Fibroblast of peridontal ligament (primary cell): ENCODE results near the gene ZBED4.
A peak's percentile ranks its signal among the peaks of the same experiment; 100 is the strongest.

Source experiments
- DNase-seq: peaks from one replicate; pipeline ENCODE4 v3.0.0-alpha.2; 2010; ENCODE audit errors: extremely low read depth

Gene ZBED4

DNA sequence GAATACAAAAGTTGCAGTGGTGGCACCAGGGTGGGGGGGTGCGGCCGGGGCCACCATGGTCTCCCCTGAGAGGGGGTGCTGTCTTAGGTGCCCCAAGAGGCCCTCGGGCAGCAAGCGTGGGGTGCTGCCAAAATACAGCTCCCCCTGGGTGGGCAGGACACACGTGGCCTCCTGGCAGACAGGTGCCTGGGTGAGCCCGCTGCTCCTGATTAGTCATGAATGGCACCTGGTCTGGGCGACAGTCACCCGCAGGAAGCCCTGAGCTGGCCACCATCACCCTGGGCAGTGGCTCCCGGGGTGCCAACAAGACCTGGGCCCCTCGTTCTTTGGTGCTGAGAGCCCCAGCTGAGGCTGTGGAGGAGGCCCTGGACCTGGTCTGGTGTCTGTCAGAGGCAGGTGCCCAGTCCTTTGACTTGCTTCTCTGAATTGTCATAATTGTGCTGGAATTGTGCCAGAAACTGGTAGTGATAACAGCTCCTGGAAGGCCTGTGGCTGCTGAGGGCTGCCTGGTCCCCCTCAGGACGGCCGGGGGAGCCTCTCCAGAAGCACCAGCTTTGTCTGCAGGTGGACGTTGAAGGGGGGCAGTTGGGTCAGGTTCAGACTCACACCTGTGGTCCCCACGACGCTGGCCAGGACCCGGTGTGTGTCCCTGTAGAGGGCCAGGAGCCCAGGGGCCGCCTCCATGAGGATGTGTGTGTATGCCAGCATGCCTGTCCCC lies 49.8 kb downstream of the ZBED4 start:
- no peak for DNase-seq

DNA sequence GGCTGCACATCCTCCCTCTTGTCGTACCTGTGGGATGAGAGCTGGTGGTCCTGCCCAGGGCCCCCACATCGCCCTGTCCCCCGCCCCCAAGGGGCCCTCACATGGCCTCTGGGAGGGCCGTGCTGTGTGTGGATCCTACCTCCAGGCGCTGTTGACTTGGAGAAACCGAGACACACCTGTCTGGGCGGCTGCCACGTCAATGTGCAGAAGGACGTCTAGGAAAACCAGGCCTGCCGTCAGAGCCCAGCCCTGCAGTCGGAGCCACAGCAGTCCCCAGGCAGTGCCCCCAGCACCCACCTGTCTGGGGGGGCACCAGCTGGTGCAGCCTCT lies 50.4 kb downstream of the ZBED4 start:
- DNase-seq, result no peak

DNA sequence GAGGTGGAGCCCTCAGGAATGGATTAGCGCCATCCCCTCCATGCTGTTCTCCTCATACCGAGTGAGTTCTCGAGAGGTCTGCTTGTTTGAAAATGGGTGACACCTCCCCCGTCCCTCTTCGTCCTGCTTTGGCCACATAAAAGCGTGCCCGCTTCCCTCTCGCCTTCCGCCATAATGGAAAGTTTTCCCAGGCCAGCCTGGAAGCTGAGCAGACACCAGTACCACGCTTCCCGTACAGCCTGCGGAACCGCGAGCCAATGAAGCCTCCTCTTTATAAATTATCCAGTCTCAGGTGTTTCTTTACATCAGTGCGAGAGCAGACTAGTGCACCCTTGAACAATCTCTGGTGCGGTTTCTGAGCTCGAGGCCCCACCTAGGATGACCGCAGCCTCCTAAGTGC lies 51.8 kb downstream of the ZBED4 start:
- DNase-seq, result no peak

DNA sequence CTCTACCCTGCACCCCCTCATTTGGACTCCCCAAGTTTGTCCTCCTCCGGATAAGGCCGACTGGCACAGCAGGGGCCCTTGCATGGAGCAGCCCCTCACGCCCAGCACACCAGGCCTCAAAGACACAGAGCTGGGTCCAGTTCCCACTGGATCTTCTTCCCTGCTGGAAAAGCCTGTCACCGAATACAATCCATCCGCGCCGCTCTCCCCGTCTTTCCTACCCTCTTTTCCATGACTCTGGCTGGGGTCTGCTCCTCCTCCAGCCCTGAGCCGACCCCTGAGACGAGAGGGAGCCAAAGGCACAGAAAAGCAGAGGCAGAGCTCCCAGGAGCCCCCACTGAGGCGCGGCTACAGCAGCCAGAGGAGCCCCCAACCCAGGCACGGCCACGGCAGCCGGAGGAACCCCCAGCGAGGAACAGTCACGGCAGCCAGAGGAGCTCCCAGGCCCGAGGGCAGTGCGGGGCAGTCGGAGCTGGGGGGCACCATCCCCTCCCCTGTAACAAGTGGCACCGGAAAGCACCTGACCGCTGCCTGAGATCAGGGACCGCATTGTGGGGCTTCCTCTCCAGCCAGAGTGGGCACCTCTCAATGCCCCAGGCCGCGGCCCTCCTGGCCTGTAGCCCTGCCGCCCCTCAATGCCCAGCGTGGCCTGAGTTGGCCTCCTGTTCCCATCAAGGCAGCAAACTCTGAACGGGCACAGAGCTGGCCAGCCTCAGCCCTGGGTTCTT lies 52.6 kb downstream of the ZBED4 start:
- no peak for DNase-seq

DNA sequence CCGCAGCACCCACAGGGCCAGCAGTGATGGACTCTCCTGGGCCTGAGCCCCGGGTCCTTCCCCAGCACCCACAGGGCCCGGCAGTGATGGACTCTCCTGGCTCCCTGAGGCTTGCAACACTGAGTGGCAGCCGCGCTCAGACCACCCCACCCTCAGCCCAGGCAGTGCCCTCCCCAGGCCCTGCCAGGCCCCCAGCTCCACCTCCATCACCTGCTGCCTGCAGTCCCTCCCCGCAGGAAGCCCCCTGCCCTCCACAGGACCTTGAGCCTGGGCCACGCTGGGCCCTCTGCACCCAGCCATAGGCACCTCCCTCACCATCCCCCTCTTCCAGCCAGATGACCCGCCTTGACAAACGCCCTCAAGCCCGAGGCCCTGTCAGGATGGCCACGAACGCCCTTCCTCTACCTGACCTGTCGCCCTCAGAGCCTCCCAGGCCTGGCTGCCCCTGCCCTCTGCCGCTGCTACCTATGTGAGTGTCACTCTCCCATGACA lies 53.2 kb downstream of the ZBED4 start:
- DNase-seq, result no peak

DNA sequence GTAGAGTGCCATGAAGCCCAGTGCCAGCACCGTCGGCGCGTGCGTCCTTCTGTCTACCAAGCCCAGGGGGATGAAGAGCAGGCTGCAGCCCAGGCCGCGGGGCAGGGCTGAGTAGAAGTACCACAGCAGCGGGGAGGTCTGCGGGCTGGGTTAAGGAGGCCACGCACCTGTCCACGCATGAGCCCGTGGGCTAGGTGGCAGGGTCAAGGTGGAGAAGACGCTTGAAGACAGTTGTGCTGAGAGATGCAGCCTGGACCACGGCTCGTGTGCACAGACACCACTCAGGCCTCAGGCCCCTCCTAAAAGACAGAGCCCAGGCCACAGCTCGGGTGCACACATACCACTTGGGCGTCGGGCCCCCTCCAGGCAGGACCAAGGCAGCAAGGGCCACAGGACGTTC lies 54.2 kb downstream of the ZBED4 start:
- DNase-seq, result no peak

DNA sequence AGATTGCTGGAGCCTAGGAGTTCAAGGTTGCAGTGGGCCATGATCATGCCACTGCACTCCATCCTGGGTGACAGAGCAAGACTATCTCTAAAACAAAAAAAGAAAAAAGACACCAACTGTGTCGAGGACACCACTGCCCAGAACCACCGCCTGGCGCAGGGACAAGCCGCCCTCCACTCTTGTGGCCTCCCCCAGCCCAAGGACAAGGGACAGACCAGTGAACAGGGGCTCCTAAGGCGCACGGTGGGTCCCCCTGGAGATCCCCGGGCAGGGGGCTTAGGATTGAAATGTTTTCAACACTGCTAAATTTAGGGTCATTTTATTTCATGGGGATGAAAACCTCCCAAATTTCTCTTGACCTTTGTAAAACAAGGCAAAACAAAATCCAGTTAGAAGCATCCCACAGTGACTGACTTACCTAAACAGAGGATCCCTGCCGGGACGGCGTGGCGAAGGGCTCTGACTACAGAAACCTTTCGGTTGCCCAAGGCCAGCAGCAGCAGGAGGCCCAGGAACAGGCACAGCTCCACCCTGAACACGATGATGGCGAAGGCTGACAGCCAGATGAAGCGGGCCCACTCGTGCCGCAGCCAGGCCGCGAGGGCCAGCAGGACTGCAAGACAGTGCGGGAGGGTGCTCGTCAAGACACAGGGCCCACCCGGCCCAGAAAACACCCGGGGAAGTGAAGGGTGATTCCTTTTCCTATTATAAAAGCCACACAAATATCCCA lies 56.0 kb downstream of the ZBED4 start:
- DNase-seq, result no peak

DNA sequence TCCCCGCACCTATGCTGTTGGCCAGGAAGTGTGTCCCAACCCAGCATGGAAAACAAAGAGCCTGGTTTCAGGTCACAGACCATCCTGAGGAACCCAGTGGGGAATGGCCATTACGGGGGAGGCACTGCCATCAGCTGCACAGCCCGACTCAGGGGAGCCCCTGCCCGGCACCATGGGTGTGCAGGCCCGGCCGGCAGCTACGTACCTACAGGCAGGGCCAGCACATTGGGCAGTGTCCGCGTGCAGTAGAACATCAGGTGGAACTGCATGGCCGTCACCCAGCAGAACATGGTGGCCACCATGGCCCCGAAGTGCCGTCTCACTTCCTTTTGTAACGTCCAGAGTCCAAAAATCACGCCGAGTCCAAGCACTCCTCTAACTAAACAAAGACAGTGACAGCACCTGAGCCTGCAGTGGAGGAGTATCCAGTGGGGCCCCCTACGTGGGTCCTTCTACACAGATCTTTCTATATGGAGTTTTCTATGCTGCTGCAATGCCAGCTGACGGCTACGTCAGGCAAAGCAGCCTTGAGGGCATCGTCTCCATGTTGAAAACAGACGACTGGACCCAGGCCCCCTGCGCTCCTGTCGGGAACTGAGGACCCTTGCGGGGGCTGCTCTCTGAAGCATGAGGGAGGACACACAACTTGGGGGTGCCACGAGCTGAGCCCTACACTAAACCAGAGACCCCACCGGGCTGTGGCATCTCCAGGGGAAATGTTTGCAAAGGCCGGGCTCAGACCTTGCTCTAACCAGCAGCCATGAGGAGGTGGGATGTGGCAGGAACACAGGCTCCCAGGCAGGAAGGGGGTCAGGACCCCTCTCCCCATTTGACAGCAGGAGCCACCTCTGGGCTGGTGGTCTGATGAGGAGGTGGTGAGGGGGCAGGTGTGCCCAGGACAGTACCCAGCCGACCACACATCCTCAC lies 56.8 kb downstream of the ZBED4 start:
- no peak for DNase-seq

DNA sequence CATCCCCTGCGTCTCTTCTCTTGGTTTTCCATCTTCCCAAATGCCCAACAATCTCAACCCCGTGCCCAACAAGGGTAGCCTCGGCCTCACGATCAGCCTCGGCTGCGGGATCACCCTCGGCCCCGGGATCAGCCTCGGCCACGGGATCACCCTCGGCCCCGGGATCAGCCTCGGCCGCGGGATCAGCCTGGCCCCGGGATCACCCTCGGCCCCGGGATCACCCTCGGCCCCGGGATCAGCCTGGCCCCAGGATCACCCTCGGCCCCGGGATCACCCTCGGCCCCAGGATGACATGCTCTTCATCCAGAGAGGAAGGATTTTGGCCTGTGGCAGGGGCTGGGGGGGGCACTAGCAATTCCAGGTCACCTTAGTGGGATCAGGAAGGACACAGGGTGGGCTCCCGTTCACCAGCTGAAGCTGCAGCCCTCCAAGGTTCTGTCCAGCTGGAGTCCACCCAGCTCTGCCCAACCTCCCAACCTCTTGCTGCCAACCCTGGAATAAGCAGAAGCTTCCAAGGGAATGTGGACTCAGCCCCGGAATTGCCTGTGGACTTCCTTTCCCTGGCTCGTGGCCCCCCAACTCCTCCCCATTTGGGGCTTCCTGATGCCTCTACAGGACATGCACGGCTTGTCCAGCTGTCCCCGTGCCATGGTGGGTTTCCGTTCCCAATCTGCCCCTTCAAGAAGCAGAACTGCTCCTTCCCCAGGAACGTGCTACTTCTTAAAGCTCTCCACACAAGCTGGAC lies 58.4 kb downstream of the ZBED4 start:
- DNase-seq, result no peak

DNA sequence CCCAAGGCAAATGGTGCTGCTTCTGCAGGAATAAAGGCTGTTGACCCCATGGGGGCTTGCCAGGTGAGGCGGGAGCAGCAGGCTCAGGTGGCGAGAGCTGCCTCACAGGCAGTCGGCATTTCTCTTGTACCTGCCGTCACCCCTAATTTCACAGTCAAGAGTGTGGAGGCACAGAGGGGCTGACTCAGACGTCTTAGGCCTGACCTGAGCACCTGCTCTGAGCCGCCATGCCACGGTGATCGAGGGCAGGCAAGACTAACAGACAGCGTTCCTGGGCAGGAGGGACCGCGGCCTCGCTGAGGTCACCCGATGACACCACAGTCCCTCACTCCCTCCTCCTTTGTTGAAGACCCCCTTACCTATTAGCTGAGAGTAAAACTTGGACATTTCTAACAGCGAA lies 59.4 kb downstream of the ZBED4 start:
- no peak for DNase-seq

DNA sequence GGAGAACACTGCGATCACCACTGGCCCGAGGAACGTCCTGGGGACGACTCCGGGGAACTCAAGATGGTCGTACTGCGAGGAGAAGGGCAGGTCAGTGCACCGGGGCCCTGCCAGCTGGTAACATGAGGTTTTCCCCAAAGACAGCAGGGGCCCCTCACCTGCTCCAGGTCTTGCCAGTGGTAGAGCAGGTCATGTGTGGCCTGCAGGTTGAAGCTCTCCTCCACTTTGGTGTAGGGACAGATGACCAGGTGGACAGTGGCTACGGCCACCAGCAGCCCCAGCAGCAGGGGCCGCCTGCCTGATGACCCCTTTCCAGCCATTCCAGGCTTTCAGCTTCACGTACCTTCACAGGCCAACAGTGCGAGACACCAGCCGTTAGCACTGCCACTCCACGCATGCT lies 59.8 kb downstream of the ZBED4 start:
- no peak for DNase-seq

DNA sequence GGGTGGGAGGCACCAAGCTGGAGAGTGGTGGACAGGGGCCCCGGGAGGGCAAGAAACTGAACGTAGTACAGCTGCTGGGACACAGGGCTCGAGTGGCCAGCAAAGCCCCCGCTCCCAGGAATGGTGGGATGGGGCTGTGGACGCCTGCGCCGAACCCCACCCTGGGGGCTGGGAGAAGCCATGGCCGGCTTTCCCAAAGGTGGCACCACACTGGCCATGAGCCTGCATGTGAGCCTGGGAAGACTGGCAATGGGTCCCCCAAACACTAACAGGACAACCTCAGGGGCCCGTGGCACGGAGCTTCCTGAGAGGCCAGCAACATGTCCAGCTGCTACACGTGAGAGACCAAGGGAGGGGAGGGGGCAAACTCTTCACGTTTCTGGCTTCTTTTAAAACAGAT lies 60.6 kb downstream of the ZBED4 start:
- DNase-seq, result no peak

DNA sequence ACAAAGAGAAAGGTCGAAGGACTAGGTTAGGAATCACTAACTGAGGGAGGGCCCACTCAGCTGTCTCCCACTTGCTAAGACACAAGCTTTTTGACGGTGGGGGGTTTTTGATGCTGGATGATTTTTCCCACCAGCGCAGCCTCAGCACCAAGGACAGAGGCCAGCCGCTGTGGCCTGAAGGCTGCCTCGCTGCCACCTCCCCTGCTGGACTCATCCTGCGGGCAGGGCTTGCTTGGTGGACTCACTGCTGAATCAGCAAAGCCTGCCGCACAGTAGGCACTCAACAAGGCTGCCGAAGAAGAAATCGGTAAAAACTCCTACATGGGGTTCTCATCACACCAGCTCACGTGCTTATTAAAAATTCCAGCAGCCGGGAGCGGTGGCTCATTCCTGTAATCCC lies 62.0 kb downstream of the ZBED4 start:
- DNase-seq, result no peak

DNA sequence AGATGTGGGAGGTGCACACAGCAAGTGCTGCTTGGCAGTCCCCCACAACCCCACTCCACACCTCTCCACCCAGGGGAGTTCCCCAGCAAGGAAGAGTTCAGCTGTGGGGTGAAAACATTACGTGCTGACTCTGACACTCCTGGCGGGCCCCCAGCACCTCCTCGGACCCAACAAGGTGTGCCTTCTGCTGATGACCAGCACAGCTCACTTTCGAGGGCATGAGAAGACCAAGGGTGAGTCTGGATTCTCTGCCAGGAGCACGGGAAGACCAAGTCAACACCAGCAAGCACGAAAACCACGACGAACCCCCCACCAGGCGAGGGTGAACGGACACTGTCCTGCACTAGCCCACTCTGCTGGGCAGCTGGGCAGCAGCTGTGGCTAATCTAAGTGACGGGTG lies 63.2 kb downstream of the ZBED4 start:
- DNase-seq, result no peak

DNA sequence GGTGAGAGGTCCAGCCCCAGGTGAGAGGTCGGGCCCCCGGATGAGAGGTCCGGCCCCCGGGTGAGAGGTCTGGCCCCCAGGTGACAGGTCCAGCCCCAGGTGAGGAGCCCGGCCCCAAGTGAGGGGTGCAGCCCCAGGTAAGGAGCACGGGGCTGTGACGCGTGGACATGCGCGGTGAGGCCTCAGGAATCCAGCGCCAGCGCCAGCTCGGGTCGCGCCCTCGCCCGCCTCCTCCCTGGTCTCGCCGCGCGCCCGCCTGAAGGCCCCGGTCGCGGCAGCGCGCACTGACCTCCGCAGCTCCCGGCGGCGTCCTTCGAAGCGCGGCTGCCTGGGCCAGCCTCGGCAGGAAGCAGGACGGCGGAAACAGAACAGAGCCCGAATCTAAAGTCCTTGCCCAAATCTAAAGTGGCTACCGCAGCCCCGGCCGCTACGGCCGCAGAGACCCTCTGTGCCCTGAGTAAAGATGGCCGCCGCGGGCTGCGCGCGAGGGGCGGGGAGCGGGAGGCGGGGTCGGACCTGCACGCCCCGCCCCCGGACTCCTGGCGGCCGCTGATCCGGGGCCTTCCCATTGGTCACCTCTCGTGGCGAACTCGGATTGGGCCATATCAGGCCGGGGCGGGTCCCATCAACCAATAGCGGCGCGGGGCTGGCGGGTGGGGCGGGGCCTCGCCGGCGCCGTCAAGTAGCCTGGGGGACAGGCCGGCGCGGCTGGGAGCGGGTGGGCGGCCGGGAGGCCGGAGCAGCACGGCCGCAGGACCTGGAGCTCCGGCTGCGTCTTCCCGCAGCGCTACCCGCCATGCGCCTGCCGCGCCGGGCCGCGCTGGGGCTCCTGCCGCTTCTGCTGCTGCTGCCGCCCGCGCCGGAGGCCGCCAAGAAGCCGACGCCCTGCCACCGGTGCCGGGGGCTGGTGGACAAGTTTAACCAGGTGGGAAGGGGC lies 64.6 kb downstream of the ZBED4 start, which contains the start of the genes ALG12 and CRELD2:
Gene ALG12 (minus strand): TSS at position 465 of the 937 bp plus-strand sequence. CDS start 4,673 bp downstream, outside the sequence.
Gene CRELD2 (plus strand): TSS at position 661 of the 937 bp plus-strand sequence. CDS start 136 bp downstream, at position 797.
- peak; percentile 92 for DNase-seq

DNA sequence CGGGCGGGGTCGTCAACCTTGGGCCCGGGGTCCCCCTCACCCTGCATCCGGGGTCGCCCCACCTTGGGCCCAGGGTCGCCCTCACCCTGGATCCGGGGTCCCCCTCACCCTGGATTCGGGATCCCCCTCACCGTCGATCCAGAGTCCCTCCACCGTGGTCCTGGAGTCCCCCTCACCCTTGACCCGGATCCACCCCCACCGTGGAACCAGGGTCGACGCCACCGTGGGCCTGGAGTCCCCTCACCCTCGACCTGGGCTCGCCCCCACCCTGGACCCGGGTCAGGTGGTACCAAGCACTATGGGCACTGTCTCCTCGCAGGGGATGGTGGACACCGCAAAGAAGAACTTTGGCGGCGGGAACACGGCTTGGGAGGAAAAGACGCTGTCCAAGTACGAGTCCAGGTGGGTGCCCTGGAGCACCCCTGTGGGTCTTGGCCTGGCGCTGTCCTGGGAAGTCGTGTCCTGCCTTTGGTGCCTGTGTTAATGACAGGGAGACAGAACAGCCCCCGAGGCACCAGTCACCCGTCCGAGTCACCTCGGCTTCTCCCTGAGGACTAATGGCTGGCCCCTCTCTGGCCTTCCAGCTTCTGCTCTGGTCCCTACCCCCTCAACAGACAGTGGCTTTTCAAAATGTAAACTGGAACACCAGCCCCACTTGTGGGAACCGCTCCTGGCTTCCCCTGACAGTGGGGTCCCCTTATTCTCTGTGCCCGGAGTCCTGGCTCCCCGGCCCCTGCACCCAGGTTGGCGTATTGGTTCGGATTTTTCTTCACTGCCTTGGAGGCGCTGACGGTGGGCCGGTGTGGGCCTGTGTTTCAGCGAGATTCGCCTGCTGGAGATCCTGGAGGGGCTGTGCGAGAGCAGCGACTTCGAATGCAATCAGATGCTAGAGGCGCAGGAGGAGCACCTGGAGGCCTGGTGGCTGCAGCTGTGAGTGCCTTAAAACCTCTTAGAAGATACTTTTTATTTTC lies 65.6 kb downstream of the ZBED4 start:
- DNase-seq, result no peak

DNA sequence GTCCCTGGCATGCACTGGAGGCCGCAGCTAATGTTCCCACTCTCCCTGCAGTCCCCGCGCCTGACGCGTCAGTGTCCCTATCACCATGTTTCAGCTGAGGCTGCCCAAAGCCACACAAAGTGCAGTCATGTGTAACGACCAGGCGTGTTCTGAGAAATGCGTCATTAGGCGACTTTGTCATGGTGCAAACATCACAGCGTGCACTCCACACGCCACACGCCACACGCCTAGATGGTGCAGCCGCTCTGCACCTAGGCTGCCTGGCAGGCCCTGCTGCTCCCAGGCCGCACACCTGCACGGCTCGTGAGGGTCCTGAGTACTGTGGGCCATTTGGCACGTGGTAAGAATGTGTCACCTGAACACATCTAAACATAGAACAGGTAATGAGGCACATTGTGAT lies 67.2 kb downstream of the ZBED4 start:
- DNase-seq, result no peak

DNA sequence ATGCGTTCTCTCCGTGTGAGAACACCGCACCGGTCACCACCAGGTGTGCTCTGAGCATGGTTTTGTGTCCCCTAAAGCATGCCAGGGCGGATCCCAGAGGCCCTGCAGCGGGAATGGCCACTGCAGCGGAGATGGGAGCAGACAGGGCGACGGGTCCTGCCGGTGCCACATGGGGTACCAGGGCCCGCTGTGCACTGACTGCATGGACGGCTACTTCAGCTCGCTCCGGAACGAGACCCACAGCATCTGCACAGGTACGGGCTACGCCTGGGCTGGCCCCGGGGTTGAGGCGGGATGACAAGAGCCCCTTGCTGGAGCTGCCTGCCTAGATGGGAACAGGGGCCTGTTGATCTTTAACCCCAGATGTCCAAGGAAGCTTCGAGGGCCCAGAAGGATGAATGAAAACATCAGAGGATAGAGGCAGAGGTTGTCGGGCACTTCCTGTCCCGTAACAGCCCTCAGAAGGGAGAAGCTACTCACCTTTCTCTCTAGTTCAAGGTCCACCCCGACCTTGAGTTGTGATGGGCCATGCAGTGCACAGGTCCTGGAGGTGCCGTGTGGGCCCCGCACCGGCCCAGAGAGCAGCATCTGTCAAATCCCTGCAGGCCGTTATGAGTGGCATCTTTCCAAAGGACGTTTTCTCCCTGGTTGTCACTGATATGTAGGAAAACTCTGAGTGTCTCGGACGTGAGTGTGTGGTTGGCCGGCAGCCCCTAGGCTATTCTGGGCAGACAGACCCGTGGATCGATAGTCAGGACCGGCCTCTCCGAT lies 68.0 kb downstream of the ZBED4 start:
- no peak for DNase-seq
